Transverse colon (tissue), 4 donors: ENCODE measurements around the gene POLQ. TPM values are rescaled to one million over a fixed set of nuclear protein-coding genes. Genes with fewer than 3 reads are reported as not detected.
"Not testable (repeated sequence)": the region's sequence is repeated elsewhere in the genome, so short reads cannot be mapped to it uniquely, and the experiment has no call there.

ENCODE experiments used
- DNase-seq: peaks from one replicate; pipeline ENCODE4 v3.0.0-alpha.2; 2019
- H3K27ac ChIP-seq, 4 donors: fragments of 200-600 bp; sonication (generic); 2 replicates each; pipeline ENCODE4 v1.5.1; 2016 to 2018; ENCODE audit warnings: inconsistent platforms in 4 of 4
- H3K27me3 ChIP-seq: fragments of 200-600 bp; sonication (generic); 2 replicates; pipeline ENCODE4 v1.5.1; 2017; ENCODE audit warnings: inconsistent platforms
- H3K36me3 ChIP-seq, 4 donors: fragments of 200-600 bp; sonication (generic); 2 replicates each; pipeline ENCODE4 v1.5.1; 2017 to 2019; ENCODE audit warnings: inconsistent platforms in 4 of 4
- H3K4me1 ChIP-seq, 4 donors: fragments of 200-600 bp; sonication (generic); 2 replicates each; pipeline ENCODE4 v1.5.1; 2017 to 2020; ENCODE audit warnings: inconsistent platforms in 4 of 4
- H3K4me3 ChIP-seq, 4 donors: fragments of 200-600 bp; sonication (generic); 1 replicate in 1 of 4; 2 replicates in 3 of 4; pipeline versions ENCODE4 v1.5.1 to v1.6.1; 2017 to 2019; ENCODE audit warnings: inconsistent platforms in 4 of 4
- H3K9me3 ChIP-seq, 2 donors: fragments of 200-600 bp; sonication (generic); 2 replicates each; pipeline ENCODE4 v1.5.1; 2017 to 2019; ENCODE audit warnings: inconsistent platforms in 2 of 2
- EP300 ChIP-seq: sonication (generic); formaldehyde crosslinking; IDR thresholded peaks from one replicate; pipeline ENCODE4 v1.6.1; 2017; ENCODE audit warnings: antibody characterized with exemption, low read depth
- POLR2A ChIP-seq: fragments of 450-650 bp; IDR thresholded peaks from one replicate; pipeline ENCODE4 v1.6.1; 2016; ENCODE audit warnings: antibody characterized with exemption, mild to moderate bottlenecking, moderate library complexity
- POLR2AphosphoS5 ChIP-seq, 3 donors: sonication (generic); formaldehyde crosslinking; IDR thresholded peaks; one replicate each; pipeline ENCODE4 v1.6.1; 2016; ENCODE audit warnings: antibody characterized with exemption in 3 of 3
- WGBS, 2 donors: methylation state at CpG; one replicate each; pipeline ENCODE4 v1.1.5; 2018; ENCODE audit warnings: low coverage in 1 of 2; 5-methylcytosine and 5-hydroxymethylcytosine counted together
- in situ Hi-C, 4 donors: fragments of 200-750 bp; cut with MboI; loops; one replicate each; pipeline versions ENCODE4 v1.15.0 to v1.15.1; 2017; ENCODE audit warnings: low sequenced_read_pairs in 3 of 4, low pct_ligation_motif_present in 1 of 4, low pct_unique_long_range_greater_than_20kb in 1 of 4
- intact Hi-C: fragments of 100-400 bp; cut with DNase I; formaldehyde crosslinking; loops from one replicate; pipeline ENCODE4 v1.15.1; 2023; ENCODE audit warnings: low total_unique reads
- total RNA-seq, 4 donors: library from RNA; depleted of rRNA; stranded (reverse); fragments of >200 nt; gene quantifications; one replicate each; pipeline ENCODE4 v1.1.0, GENCODE V29; 2016
- TF ChIP-seq, protein P1 (sequence below), 5 experiments: fragments of 200-600 bp in 3 of 5; fragments of 450-650 bp in 2 of 5; sonication (generic) in 3 of 5; IDR thresholded peaks; 1 replicate in 2 of 5; 2 replicates in 3 of 5; pipeline ENCODE4 v1.5.1; 2016 to 2017; ENCODE audit warnings: antibody characterized with exemption in 5 of 5, inconsistent platforms in 3 of 5, mild to moderate bottlenecking in 2 of 5, moderate library complexity in 1 of 5

POLQ gene
- total RNA-seq, result 10 to 100 TPM in 1 of 4 donors, 1 to 10 TPM in 1, under 1 TPM in 2; under 0.01 to 25.1 (median 0.94) TPM

GRCh38 chr3:121545574-121546455 lies at the start of gene POLQ:
Gene POLQ (minus strand): TSS chr3:121545988. CDS start chr3:121545877, 111 bp downstream.
- H3K4me1 ChIP-seq, result peaks cover 0 to 34% (median 17%) of the 10 kb centered on the region in 4 donors
- 0 to 1% methylated on average over 1 to 31 of the region's 42 CpGs for WGBS, 2 donors
- in situ Hi-C loops (loop anchor here in 3 of 4 donors (10.0 to 25.0 kb wide), 3 partner anchors 291 to 716 kb away; partner anchors contain the start of genes EAF2 (in 1 of the 3) and IQCB1 (in 1 of the 3)), intact Hi-C loops (loop anchor here (10.0 kb wide), 1 partner anchor 1129 kb away; no protein-coding TSS in a partner anchor)
- no peaks in the 10 kb centered on the region for H3K36me3 ChIP-seq
- H3K4me3 ChIP-seq, result peak within 1 kb of the TSS; percentile 28 to 68 (median 55)
- H3K27me3 ChIP-seq, result no peaks in the 10 kb centered on the region
- H3K27ac ChIP-seq, result peak within 1 kb of the TSS; percentile 84 to 92 (median 87)
- TF ChIP-seq, protein P1, sequence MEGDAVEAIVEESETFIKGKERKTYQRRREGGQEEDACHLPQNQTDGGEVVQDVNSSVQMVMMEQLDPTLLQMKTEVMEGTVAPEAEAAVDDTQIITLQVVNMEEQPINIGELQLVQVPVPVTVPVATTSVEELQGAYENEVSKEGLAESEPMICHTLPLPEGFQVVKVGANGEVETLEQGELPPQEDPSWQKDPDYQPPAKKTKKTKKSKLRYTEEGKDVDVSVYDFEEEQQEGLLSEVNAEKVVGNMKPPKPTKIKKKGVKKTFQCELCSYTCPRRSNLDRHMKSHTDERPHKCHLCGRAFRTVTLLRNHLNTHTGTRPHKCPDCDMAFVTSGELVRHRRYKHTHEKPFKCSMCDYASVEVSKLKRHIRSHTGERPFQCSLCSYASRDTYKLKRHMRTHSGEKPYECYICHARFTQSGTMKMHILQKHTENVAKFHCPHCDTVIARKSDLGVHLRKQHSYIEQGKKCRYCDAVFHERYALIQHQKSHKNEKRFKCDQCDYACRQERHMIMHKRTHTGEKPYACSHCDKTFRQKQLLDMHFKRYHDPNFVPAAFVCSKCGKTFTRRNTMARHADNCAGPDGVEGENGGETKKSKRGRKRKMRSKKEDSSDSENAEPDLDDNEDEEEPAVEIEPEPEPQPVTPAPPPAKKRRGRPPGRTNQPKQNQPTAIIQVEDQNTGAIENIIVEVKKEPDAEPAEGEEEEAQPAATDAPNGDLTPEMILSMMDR (IDR thresholded peaks at IDR 0.05), result no peak
- TF ChIP-seq EP300 (no peak), POLR2AphosphoS5 (IDR thresholded peaks at IDR 0.05) (peak in 2 of 3 donors; percentile 37 to 59), POLR2A (peak; percentile 26)
- H3K9me3 ChIP-seq, result no peaks in the 10 kb centered on the region
- DNase-seq, result peak; percentile 92

DNA sequence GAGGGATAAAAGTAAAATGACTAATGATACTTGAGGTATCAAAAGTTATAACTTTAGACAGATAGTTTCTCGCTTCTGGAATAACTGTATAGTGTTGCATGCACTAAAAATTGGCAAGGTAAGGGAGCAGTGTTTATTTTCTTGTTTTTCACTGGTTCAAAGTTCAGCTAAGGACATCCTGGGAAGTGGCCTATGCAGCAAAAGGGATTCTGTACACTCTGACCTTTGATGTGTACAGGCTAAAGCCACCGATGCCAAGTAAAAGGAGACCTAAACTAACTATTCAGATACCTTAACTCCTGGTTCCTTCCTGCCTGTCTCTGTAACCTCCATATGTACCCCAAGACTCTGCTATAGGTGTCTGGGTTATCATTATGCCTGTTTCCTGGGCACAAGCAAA lies 49.1 kb upstream of the POLQ start:
- intact Hi-C loops, result no loop called here
- WGBS, 2 donors, result 67 to 90% methylated on average over 1 to 2 of the region's 2 CpGs
- no peaks in the 10 kb centered on the region for H3K36me3 ChIP-seq
- H3K4me3 ChIP-seq, result no peak overlapping the region
- in situ Hi-C loops, result no loop called here
- no peaks in the 10 kb centered on the region for H3K9me3 ChIP-seq
- H3K4me1 ChIP-seq, result no peaks in the 10 kb centered on the region
- H3K27me3 ChIP-seq, result no peaks in the 10 kb centered on the region
- no peak overlapping the region for H3K27ac ChIP-seq
- TF ChIP-seq, protein P1 (IDR thresholded peaks at IDR 0.05), result no peak
- TF ChIP-seq POLR2A (no peak), EP300 (no peak), POLR2AphosphoS5 (IDR thresholded peaks at IDR 0.05) (no peak)
- DNase-seq, result no peak

- DNase-seq, H3K4me1 ChIP-seq, H3K36me3 ChIP-seq, H3K27ac ChIP-seq, intact Hi-C loops, in situ Hi-C loops, H3K9me3 ChIP-seq, H3K27me3 ChIP-seq, H3K4me3 ChIP-seq: not testable (repeated sequence)
- WGBS, 2 donors, result 96 to 100% methylated on average over 3 to 4 of the region's 4 CpGs
Observed at GRCh38 chr3:121593806-121594205, 48.0 kb upstream of the POLQ start.

GRCh38 chr3:121592856-121593702 lies 47.3 kb upstream of the POLQ start, which contains the start of gene FBXO40:
Gene FBXO40 (plus strand): TSS chr3:121593379. CDS start chr3:121620576, 27,197 bp downstream.
- in situ Hi-C loops (no loop called here), intact Hi-C loops (no loop called here)
- no peaks in the 10 kb centered on the region for H3K9me3 ChIP-seq
- H3K27me3 ChIP-seq, result no peaks in the 10 kb centered on the region
- 58 to 61% methylated on average over 8 to 11 of the region's 11 CpGs for WGBS, 2 donors
- H3K27ac ChIP-seq, result peak within 1 kb of the TSS in 1 of 4 donors; percentile 6
- H3K4me1 ChIP-seq, result no peaks in the 10 kb centered on the region
- no peaks in the 10 kb centered on the region for H3K36me3 ChIP-seq
- H3K4me3 ChIP-seq, result no peak within 1 kb of the TSS
- TF ChIP-seq POLR2AphosphoS5 (IDR thresholded peaks at IDR 0.05) (no peak), EP300 (no peak), POLR2A (no peak)
- TF ChIP-seq, protein P1 (IDR thresholded peaks at IDR 0.05), result no peak
- peak; percentile 45 for DNase-seq
